ENCODE data around the gene VLDLR.
A peak's percentile ranks its signal among the peaks of the same experiment; 100 is the strongest.

The VLDLR gene

DNA sequence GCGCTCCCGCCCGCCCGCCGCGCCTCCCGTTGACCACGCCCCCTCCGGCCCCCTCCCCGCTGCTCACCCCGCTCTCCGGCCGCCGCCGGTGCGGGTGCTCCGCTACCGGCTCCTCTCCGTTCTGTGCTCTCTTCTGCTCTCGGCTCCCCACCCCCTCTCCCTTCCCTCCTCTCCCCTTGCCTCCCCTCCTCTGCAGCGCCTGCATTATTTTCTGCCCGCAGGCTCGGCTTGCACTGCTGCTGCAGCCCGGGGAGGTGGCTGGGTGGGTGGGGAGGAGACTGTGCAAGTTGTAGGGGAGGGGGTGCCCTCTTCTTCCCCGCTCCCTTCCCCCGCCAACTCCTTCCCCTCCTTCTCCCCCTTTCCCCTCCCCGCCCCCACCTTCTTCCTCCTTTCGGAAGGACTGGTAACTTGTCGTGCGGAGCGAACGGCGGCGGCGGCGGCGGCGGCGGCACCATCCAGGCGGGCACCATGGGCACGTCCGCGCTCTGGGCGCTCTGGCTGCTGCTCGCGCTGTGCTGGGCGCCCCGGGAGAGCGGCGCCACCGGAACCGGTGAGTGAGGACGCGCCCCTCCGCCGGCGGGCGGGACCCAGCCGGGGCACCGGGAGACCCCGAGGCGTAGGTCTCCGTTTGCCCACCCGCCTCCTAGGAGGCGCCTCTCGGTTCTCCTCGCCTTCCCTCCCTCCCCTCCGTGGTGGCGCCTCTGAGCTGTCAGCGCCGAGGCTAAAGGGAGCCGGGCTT is at the start of gene VLDLR:
TSS of gene VLDLR (plus strand) at position 66 of the 739 bp plus-strand sequence. CDS start at position 469, 403 bp downstream.
- no peak for DNase-seq (ENCODE audit: low read depth)

DNA sequence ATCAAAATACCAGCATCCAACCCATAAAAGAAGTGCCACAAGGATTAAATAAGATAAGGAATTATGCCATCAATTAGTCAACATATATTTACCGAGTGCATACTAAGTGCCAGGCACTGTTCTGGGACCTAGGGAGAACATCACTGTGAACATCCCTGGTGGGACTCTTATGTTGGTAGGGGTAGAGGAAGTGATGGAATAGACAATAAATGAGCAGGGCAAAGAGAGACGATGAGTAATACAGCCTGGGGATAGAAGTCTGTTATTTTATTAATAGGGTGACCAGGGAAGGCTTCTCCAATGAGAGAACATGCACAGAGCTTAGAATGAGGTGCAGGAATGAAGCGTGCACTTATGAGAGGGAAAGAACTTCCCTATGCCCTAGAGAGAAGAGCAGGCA is 47.4 kb upstream of the VLDLR start:
- no peak for DNase-seq (ENCODE audit: low read depth)

DNA sequence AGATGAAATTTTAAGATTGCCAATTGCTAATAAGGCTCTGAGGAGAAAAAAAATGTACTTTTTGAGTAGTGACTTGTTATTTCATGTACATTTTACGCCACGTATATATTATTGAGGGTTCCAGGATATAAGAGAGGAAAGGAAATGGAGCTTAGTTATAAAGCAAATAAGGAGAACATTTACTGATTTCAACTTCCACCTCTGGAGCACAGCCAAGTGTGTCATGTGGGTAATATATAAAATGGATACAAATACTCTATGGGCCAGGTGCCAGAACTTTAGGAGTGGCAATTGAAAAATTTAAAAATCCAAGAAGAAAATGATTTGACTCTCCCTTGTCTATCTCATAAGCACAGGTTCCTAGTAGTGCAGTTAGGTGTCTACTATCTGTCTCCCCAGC is 45.0 kb upstream of the VLDLR start:
- no peak for DNase-seq (ENCODE audit: low read depth)

DNA sequence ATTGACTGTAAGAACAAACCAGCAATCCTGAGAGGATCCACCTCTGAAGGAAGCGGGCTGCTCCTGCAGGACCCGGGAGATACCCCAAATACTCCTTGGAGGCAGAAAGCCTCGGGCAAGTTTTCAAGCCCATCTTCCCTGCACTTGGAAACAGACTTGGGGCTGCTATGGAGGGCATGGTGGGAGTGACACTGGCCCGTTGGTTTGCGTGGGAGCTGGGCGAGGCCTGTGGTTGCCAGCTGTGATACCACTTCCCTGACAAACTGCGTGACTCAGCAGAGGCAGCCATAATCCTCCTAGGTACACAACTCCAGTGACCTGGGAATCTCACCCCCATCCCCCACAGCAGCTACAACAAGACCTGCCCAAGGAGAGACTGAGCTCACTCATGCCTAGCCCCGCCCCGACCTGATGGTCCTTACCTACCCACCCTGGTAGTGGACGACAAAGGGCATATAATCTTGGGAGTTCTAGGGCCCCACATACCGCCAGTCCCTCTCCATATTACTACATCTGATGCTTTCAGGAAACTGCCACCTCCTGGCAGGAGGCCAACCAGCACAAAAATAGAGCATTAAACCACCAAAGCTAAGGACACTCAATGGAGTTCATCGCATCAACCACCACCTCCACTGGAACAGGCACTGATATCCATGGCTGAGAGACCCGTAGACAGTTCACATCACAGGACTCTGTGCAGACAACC is 38.1 kb upstream of the VLDLR start:
- DNase-seq (ENCODE audit: low read depth), result no peak

DNA sequence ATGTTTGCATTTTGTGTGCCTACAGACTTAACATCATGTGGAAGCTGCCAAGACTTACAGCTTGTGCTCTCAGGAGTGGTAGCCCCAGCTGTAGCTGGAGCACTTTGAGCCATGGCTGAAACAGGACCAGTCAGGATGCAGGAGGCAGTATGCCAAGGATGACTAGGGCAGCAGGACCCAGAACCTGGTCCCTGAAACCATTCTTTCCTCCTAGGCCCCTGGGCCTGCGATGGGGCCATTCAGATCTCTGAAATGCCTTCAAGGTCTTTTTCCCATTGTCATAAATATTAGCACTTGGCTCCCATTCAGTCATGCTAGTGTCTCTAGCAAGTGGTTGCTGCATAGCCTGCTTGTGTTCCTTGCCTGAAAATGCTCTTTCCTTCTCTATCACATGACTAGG is 29.6 kb upstream of the VLDLR start:
- no peak for DNase-seq (ENCODE audit: low read depth)

DNA sequence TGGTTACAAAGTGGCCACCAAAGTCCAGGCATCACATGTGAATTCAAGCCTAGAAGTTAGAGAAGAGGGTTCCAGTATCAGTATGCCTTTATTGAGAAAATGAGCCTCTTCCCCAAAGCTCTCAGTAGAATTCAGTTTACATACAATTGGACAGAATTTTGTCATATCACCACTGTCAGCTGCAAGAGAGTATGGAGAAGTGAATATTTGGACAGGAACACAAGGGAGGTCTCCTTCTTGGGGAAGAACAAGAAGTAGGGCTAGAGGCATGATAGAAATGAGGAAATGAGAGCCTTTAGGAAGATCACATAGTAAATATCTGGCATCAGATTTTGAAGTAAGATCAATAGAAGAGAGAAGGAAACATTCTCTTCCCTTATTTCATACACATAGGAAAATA is 27.8 kb upstream of the VLDLR start:
- no peak for DNase-seq (ENCODE audit: low read depth)

DNA sequence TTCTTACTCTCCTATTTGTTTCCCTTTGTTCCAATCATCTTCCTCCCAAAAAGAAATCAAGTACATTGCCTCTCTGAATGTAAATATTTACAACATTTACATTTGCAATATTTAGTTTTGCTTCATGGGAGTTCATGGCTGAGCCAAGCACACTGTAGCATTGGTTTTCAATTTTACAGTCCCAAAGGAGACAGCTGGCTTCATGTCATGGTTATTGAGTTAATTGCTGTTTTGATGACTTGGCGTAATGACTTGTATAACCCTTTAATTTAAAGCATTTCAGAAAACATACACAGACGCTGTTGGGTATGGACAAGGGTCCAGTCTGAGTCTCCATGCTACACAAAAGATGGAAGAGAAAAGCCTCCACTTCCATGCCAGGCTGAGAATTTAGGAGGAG is 25.6 kb upstream of the VLDLR start:
- DNase-seq (ENCODE audit: low read depth), result no peak

DNA sequence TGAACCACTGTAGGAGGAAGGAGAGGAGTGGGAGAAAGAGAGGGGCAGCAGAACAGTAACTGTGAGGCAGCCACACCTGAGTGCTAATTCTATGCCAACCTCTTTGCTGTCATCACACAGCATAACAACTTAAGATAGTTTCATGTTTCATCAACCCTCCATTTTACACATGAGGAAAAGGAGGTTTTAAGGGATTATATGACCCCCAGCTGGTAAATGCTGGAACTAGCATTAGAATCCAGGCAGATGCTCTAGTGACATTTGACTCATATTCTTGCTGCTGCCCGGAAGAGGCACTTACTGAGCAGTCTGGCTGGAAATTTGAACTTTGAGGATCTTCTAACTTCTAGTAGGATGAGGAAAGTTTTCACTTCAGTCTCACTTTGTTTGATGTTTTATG is 24.1 kb upstream of the VLDLR start:
- DNase-seq (ENCODE audit: low read depth), result no peak

DNA sequence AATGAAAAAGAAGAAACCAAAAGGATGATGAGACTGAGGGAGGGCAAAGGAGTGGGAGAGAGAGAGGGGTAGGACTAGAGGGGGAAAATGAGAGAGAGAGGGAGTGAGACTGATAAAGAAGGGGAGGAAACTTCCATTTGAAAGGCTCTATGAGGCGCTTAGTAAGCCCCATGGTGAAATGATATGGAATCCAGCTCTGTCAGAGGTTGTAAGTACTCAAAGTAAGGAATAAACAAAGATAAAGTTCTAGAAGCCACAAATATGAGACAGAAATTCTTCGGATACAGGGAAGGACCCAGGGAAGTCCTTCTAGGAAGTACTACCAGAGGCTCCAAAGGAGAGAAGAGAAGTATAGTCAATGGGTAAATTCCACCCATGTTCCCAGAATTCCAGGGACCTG is 21.7 kb upstream of the VLDLR start:
- DNase-seq (ENCODE audit: low read depth), result no peak

DNA sequence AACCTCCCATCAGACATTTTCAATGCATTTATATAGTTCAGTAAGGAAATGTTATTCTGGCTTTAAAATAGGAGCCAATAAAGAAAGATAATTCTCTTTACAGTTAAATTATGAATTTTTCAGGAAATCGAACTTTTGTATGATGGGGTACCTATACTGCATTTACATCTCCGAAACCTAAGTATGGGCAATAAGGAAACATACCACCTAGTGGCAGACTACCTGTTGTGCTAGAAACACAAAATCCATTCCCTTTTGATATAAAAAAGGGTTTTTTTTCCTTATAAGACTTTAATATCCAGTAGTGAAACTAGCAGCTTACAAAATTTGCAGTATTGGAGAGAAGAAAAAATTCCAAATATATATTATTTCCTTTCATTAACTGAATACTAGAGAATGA is 21.3 kb upstream of the VLDLR start:
- DNase-seq (ENCODE audit: low read depth), result no peak

DNA sequence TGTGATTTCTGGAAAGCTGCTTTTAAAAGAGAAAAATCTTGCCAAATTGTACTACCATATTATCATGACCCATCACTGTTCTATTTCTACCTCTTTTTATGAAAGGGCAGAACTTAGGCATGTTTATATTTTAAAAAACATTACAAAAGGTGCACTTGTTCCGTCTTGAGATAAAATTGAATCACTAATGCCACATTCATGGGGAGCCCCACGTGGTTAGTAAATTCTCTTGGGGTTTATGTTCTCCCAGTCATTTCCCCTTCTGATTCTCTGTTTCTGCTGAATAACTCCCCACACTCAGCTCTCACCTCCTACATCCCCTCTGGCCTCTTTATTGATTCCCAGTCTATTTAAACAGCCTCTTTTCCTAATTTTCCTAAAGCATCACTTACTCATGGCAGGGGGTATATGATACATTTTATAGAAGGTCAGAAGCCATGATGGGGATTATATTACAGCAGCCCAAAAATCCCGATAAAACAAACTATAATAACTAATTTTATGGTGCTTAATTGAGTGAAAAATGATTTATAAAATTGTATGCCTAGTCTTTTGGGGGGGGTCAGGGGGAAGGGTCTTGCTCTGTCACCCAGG is 19.7 kb upstream of the VLDLR start:
- DNase-seq (ENCODE audit: low read depth), result no peak

DNA sequence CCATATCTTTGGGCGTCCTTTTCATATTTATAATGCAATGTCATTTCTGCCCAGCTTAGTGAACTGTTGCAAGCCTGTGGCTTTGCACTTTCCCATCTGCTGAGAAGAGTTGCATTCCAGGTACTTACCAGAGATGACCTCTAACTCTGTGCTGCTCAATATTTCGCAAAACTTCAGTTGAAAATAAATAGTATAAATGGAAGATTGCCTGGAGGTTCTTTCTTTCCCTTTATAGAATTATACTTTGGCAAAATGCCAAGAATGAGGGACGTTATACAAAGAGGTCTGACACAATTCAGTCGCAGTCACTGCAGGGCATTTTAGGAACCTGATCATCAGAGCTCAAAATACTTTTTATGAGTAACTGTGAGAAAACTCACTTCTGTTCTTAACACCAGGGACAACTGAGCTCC is 18.9 kb upstream of the VLDLR start:
- DNase-seq (ENCODE audit: low read depth), result no peak

DNA sequence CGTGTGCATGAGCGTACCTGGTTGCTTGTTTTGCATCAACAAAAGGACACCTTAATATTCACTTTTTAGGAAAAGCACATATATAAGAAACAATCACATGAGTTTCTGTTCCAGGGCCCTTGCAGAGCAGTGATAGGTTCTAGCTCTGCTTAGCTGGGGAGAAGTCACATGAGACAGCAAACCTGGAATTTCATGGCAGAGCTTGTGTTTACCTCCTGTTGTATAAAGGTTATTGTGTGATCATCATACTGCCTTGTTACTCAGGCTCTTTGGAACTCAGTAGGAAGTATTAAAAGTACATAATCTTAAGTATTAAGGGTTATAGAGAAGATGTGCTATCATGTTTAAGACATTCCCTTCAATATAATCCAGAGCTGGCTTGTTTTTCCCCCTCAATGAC is 18.0 kb upstream of the VLDLR start:
- DNase-seq (ENCODE audit: low read depth), result no peak

DNA sequence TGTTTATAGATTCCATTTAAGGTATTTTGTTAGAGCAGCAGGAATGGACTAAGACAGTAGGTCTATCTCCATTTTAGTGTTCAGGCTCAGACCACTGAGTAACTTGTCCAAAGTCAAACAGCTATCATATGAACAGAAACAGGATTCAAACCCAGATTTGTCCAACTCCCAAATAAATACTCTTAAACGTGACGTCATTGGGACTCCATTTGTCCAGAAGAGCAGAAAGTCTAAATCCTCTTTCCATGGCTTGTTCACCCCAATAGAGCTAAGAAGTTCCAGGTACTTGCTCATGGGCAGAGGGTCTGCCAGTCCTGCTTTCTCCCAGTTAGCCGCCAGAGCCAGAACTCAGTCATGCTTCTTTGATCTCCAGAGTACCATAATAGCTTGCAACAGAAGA is 16.3 kb upstream of the VLDLR start:
- DNase-seq (ENCODE audit: low read depth), result no peak

DNA sequence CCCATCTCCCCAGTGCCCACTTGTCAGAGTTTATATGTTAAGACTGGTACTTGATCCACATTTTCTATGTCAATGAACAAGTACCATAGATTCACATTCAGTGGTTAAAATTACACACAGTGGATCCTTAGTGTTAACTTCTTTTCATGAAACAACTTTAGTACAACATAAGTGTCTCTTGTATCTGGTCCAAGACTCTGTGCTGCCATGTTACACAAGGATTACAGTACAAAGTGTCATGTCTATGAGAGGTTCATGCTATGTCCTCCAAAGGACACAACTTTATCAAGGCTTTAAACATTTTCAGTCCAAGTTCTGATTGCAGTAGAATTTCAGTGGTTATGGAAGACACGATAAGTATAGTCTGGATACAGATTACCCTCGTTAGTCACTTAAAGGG is 13.3 kb upstream of the VLDLR start:
- DNase-seq (ENCODE audit: low read depth), result no peak

DNA sequence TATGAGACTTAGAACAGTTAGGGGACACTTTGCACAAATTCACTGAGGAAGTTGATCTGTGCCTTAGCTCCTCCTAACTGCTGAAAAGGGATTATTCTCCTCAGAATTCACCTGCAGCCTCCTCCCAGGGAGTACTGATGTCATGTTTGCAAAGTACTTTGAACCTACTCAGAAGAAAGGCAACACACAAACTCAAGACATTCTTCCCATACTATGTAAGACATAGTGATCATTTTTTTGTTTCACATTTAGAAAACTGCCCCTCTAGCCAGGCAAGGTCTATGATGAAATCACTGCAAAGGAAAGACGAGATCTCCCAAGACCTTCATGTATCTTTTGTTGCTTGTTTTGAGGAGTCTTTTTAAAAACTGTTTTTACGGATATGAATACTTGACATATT is 10.6 kb upstream of the VLDLR start:
- DNase-seq (ENCODE audit: low read depth), result no peak

DNA sequence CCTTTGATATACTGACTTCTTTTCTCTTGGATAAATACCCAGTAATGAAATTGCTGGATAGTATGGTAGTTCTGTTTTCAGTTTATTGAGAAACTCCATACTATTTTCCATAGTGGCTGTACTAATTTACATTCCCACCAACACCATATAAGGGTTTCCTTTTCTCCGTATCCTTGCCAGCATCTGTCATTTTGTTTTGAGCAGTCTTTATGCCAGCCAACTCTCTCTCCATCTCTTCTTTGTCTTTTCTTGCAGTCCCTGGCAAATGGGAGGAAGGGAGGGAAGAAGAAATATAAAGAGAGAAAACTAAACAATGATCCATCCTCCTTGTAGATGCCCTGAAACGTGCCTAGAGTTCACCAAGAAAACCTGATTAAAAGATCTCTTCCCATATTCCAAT is 9.6 kb upstream of the VLDLR start:
- no peak for DNase-seq (ENCODE audit: low read depth)

DNA sequence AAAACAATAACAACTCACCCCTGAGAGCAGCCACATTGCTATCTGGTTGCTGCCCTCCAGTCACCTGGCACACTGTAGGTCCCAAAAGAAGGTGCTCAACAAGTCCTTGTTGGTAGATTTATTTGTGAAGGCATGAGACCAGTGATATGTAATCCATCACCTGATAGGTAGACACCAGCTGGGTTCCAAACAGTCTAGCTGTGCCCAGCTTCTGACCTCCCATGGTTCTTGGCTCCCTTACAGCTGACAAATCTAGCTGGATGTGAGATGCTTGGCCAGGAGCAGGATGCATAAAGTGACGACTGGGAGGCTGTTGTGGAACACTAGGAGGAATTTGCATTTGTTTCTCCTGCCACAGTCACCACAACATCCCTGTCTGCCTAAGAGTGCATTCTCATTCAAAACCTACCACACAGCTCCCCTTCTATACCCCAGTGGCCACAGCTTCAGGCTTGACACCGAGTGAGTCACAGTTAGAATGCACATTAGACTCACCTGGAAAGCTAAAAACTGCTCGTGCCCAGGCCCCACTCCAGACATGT is 7.8 kb upstream of the VLDLR start:
- DNase-seq (ENCODE audit: low read depth), result no peak

DNA sequence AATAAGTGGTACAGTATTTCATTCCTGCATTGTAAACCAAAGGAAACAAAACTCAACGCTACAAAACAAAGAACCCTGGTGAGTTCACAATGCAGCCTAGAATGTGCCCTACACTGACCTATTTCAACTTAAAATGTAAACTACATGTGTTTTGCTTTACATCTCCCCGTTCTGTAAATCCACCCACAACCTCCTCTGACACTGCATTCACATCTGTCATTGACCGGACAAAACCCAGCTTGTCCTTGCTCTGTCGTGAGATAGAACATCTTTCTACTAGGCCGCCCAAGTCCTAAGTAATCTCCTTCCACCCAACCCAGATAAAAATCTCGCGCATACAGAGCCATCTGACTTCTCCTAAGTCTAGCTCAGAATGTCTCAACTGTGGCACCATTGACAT is 6.1 kb upstream of the VLDLR start:
- no peak for DNase-seq (ENCODE audit: low read depth)

DNA sequence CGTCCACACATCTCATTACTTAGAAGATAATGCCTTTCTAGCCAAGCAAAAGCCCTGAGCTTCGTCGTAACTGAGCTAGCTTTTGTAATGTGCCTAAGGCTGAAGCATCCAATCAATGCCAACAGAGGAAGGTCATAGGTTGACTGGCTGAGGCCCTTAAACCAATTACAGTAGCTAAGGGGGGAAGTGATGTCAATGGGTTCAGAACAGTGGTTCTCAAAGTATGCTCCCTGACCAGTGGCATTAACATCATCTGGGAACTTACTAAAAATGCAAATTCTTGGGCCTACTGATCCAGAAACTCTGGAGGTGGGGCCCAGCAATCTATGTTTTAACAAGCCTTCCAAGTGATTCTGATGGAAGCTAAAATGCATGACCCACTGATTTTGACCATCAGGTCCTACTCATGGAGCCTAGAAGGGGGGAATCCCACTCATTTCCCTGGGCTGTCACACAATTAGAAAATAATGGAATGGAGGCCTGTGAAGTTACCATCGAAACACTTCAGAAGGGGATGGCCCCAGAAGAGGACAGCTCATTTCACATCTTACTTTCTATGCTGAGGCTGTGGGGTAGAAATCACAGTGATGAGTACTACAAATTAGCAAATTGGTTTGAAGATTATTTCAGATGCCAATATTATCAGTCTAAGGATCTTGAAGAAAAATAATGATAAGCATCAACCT is 4.8 kb upstream of the VLDLR start:
- DNase-seq (ENCODE audit: low read depth), result no peak

DNA sequence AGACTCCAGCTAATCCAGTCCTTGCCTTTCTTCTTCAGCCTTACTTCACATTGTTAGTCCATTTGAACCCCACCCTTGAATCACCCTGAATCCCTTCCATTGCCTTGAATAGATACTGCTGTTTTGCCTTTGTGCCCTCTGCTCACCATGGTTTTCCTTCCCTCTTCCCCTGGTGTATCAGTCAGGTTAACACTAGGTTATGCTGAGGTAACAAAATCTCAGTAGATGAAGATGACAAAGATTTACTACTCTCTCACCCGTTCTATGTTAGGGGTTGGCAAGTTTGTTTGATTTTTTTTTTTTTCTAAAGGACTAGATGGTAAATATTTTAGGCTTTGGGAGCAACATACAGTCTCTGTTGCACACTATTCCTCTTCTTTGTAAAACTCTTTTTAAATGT is 3.3 kb upstream of the VLDLR start:
- no peak for DNase-seq (ENCODE audit: low read depth)

DNA sequence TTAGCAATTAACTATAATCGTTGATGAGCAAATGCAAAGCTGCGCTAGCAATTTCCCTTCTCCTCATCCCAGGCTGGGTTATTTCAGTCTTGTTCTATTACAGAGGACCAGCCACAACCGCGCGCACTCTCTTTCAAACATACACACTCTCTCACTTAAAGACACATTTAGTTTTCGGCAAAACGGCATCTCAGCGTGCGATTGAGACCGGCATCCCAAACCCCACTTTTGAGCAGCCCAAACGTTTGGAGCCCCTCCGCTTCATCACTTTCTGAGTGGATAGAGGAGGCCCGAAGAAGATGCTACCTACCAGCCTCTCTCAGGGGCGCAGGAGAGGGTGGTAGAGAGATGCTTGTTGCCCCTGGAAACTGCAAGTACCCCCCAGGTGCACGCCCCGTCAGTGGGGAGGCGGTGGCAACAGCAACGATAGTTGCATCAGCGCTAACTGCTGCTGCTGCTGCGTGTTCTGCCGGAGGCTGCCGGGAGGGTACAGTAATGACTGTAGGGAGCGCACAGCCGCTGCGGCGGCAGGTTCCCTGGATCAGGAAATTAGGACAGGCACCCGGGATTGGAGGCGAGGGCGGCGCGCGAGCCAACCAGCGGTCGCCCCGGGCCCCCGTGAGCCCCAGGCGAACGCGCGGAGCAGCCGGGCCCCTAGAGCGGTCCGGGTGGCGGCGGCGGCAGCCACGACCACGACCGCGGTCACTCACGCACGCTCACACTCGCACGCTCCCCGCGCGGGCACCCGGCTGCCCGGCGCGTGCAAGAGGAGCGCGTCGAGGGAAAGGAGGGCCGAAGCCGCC is 467 bp upstream of the VLDLR start:
- peak; percentile 15 for DNase-seq (ENCODE audit: low read depth)
